Activated CD8-positive, alpha-beta memory T cell treated with anti-CD3 and anti-CD28 coated beads, Interleukin-2, amount 10 ng/mL, durations not matched to agents 7 days and 5 days (primary cell): Measurements from ENCODE around the gene MTHFSD. TPM values are rescaled to one million over a fixed set of nuclear protein-coding genes. Genes with fewer than 3 reads are reported as not detected.
A peak's percentile ranks its signal among the peaks of the same experiment; 100 is the strongest.

Experiments used
- ATAC-seq: fragments of 150-1000 bp; cut with Tn5 transposase; one replicate; pipeline ENCODE4 v1.10.0; 2021; ENCODE audit warnings: moderate library complexity
- CTCF ChIA-PET: fragments of 350-600 bp; sonication (Branson Sonifier 250); formaldehyde crosslinking; loops from one replicate; lab custom pipeline; 2021; ENCODE audit warnings: antibody characterized with exemption; lab: Charles Lee
- DNase-seq: peaks from one replicate; pipeline ENCODE4 v3.0.0-alpha.2; 2020
- H3K27ac Mint-ChIP-seq: one replicate; pipeline ENCODE4 v1.8.0; 2021; ENCODE audit warnings: mild to moderate bottlenecking, mixed read lengths
- H3K27me3 Mint-ChIP-seq: one replicate; pipeline ENCODE4 v1.8.0; 2021; ENCODE audit warnings: mixed read lengths
- H3K36me3 Mint-ChIP-seq: one replicate; pipeline ENCODE4 v1.8.0; 2021; ENCODE audit warnings: mild to moderate bottlenecking, mixed read lengths
- H3K4me1 Mint-ChIP-seq: one replicate; pipeline ENCODE4 v1.8.0; 2021; ENCODE audit warnings: mixed read lengths
- H3K4me3 Mint-ChIP-seq: one replicate; pipeline ENCODE4 v1.8.0; 2021; ENCODE audit warnings: mild to moderate bottlenecking, moderate library complexity, mixed read lengths
- H3K9me3 Mint-ChIP-seq: one replicate; pipeline ENCODE4 v1.8.0; 2022; ENCODE audit warnings: low read depth, mixed read lengths
- total RNA-seq, 2 experiments: library from RNA; stranded (reverse); gene quantifications; one replicate each; pipeline ENCODE4 v1.2.3, GENCODE V29; 2021

The MTHFSD gene
- total RNA-seq, 2 experiments from 2014 or later: 23.2 to 25.3 TPM

GRCh38 chr16:86505185-86505898 is 49.7 kb downstream of the MTHFSD start:
- CTCF ChIA-PET: interaction anchor here (0.8 kb wide), 1 partner anchor 13 kb away, joined by 3 read pairs; no protein-coding TSS in a partner anchor
- Mint-ChIP-seq H3K9me3 (no peaks in the 10 kb centered on the region), H3K36me3 (peaks cover 7% of the 10 kb centered on the region), H3K27me3 (peaks cover 80% of the 10 kb centered on the region), H3K4me1 (peaks cover 16% of the 10 kb centered on the region), H3K4me3 (no peak overlapping the region), H3K27ac (no peak overlapping the region)
- no peak for DNase-seq
- no peak for ATAC-seq

GRCh38 chr16:86504315-86505184 is 50.5 kb downstream of the MTHFSD start:
- H3K27ac Mint-ChIP-seq: no peak overlapping the region
- peaks cover 16% of the 10 kb centered on the region for H3K4me1 Mint-ChIP-seq
- H3K27me3 Mint-ChIP-seq: peaks cover 88% of the 10 kb centered on the region
- H3K36me3 Mint-ChIP-seq: peaks cover 7% of the 10 kb centered on the region
- no peak for ATAC-seq
- no peaks in the 10 kb centered on the region for H3K9me3 Mint-ChIP-seq
- no peak overlapping the region for H3K4me3 Mint-ChIP-seq
- CTCF ChIA-PET: no interaction called here
- DNase-seq: no peak

GRCh38 chr16:86503830-86504229 is 51.2 kb downstream of the MTHFSD start:
- H3K4me1 Mint-ChIP-seq: peaks cover 11% of the 10 kb centered on the region
- CTCF ChIA-PET: interaction anchor here (1.0 kb wide), 1 partner anchor 16 kb away, joined by 3 read pairs; no protein-coding TSS in a partner anchor
- no peak overlapping the region for H3K27ac Mint-ChIP-seq
- ATAC-seq: no peak
- no peak for DNase-seq
- H3K9me3 Mint-ChIP-seq: no peaks in the 10 kb centered on the region
- peaks cover 90% of the 10 kb centered on the region for H3K27me3 Mint-ChIP-seq
- peaks cover 4% of the 10 kb centered on the region for H3K36me3 Mint-ChIP-seq
- H3K4me3 Mint-ChIP-seq: no peak overlapping the region

- CTCF ChIA-PET: interaction anchor here (1.0 kb wide), 1 partner anchor 17 kb away, joined by 3 read pairs; no protein-coding TSS in a partner anchor
- Mint-ChIP-seq H3K4me1 (peaks cover 11% of the 10 kb centered on the region), H3K27ac (no peak overlapping the region), H3K27me3 (peaks cover 92% of the 10 kb centered on the region), H3K4me3 (no peak overlapping the region), H3K36me3 (peaks cover 4% of the 10 kb centered on the region), H3K9me3 (no peaks in the 10 kb centered on the region)
- ATAC-seq (no peak), DNase-seq (no peak)
Measured at GRCh38 chr16:86502856-86503748, 51.9 kb downstream of the MTHFSD start.

- Mint-ChIP-seq H3K27ac (no peak overlapping the region), H3K4me1 (peaks cover 5% of the 10 kb centered on the region), H3K36me3 (peaks cover 1% of the 10 kb centered on the region), H3K4me3 (no peak overlapping the region), H3K27me3 (peaks cover 85% of the 10 kb centered on the region), H3K9me3 (no peaks in the 10 kb centered on the region)
- no peak for ATAC-seq
- no peak for DNase-seq
- CTCF ChIA-PET: interaction anchor here (1.2 kb wide), 1 partner anchor 18 kb away, joined by 3 read pairs; no protein-coding TSS in a partner anchor
Measured at GRCh38 chr16:86501989-86502855, 52.8 kb downstream of the MTHFSD start.

- no peak for DNase-seq
- Mint-ChIP-seq H3K9me3 (no peaks in the 10 kb centered on the region), H3K4me1 (peaks cover 3% of the 10 kb centered on the region), H3K27ac (no peak overlapping the region), H3K4me3 (no peak overlapping the region), H3K27me3 (peaks cover 84% of the 10 kb centered on the region), H3K36me3 (peaks cover under 1% of the 10 kb centered on the region)
- no peak for ATAC-seq
- CTCF ChIA-PET: interaction anchor here (1.2 kb wide), 1 partner anchor 19 kb away, joined by 3 read pairs; no protein-coding TSS in a partner anchor
Measured at GRCh38 chr16:86500708-86501510, 54.1 kb downstream of the MTHFSD start.

- Mint-ChIP-seq H3K27me3 (peaks cover 87% of the 10 kb centered on the region), H3K27ac (no peak overlapping the region), H3K4me3 (no peak overlapping the region), H3K36me3 (no peaks in the 10 kb centered on the region), H3K4me1 (peaks cover under 1% of the 10 kb centered on the region), H3K9me3 (no peaks in the 10 kb centered on the region)
- no peak for ATAC-seq
- no peak for DNase-seq
- CTCF ChIA-PET: no interaction called here
Measured at GRCh38 chr16:86499889-86500707, 54.9 kb downstream of the MTHFSD start.

- Mint-ChIP-seq H3K36me3 (no peaks in the 10 kb centered on the region), H3K27me3 (peaks cover 86% of the 10 kb centered on the region), H3K27ac (no peak overlapping the region), H3K4me1 (no peaks in the 10 kb centered on the region), H3K4me3 (no peak overlapping the region), H3K9me3 (no peaks in the 10 kb centered on the region)
- CTCF ChIA-PET: no interaction called here
- DNase-seq: no peak
- ATAC-seq: no peak
Measured at GRCh38 chr16:86499440-86499786, 55.6 kb downstream of the MTHFSD start.

GRCh38 chr16:86498671-86499439 is 56.2 kb downstream of the MTHFSD start:
- H3K27me3 Mint-ChIP-seq: peaks cover 86% of the 10 kb centered on the region
- H3K4me1 Mint-ChIP-seq: no peaks in the 10 kb centered on the region
- CTCF ChIA-PET: no interaction called here
- H3K36me3 Mint-ChIP-seq: no peaks in the 10 kb centered on the region
- H3K9me3 Mint-ChIP-seq: no peaks in the 10 kb centered on the region
- ATAC-seq: no peak
- H3K4me3 Mint-ChIP-seq: no peak overlapping the region
- no peak for DNase-seq
- peak overlapping the region; percentile 19 for H3K27ac Mint-ChIP-seq

GRCh38 chr16:86498155-86498670 is 56.8 kb downstream of the MTHFSD start:
- peak overlapping the region; percentile 49 for H3K27ac Mint-ChIP-seq
- CTCF ChIA-PET: no interaction called here
- no peak overlapping the region for H3K4me3 Mint-ChIP-seq
- no peaks in the 10 kb centered on the region for H3K36me3 Mint-ChIP-seq
- H3K27me3 Mint-ChIP-seq: peaks cover 85% of the 10 kb centered on the region
- no peak for DNase-seq
- no peak for ATAC-seq
- H3K9me3 Mint-ChIP-seq: no peaks in the 10 kb centered on the region
- no peaks in the 10 kb centered on the region for H3K4me1 Mint-ChIP-seq
